GM12878 (cell line): ENCODE measurements around the gene MYL12B. TPM values are rescaled to one million over a fixed set of nuclear protein-coding genes. Genes with fewer than 3 reads are reported as not detected.

Experiments used
- ATF7 ChIP-seq: fragments of 450-650 bp; IDR thresholded peaks from 2 replicates; pipeline ENCODE4 v1.6.1; 2016; ENCODE audit warnings: low read depth, mild to moderate bottlenecking
- BCL3 ChIP-seq: IDR thresholded peaks from 2 replicates; pipeline ENCODE4 v1.6.1; 2011; ENCODE audit warnings: borderline replicate concordance, low read depth, mild to moderate bottlenecking, moderate library complexity, low read length; ENCODE audit not compliant: insufficient read depth, poor library complexity, severe bottlenecking
- BMI1 ChIP-seq: fragments of 450-650 bp; IDR thresholded peaks from 2 replicates; pipeline ENCODE4 v1.6.1; 2016; ENCODE audit warnings: mild to moderate bottlenecking, moderate library complexity, borderline replicate concordance
- CBFB ChIP-seq: IDR thresholded peaks from 2 replicates; pipeline ENCODE4 v1.6.1; 2016; ENCODE audit warnings: antibody characterized with exemption, low read depth
- CEBPB ChIP-seq, 2 experiments: fragments of 150-350 bp in 1 of 2; IDR thresholded peaks; 2 replicates each; pipeline ENCODE4 v1.6.1; 2012 to 2014; ENCODE audit warnings: low read depth in 2 of 2, low read length in 2 of 2, borderline replicate concordance in 1 of 2, inconsistent platforms in 1 of 2
- FOXM1 ChIP-seq: IDR thresholded peaks from 2 replicates; pipeline ENCODE4 v1.6.1; 2012; ENCODE audit warnings: low read depth, mild to moderate bottlenecking, inconsistent platforms, low read length, moderate library complexity
- GABPA ChIP-seq: IDR thresholded peaks from 2 replicates; pipeline ENCODE4 v1.6.1; 2014; ENCODE audit warnings: antibody characterized with exemption, low read depth, mild to moderate bottlenecking, inconsistent platforms
- GATAD2B ChIP-seq: fragments of 450-650 bp; conservative IDR thresholded peaks from 2 replicates; pipeline ENCODE4 v1.6.1; 2017; ENCODE audit warnings: low read depth, mild to moderate bottlenecking, moderate library complexity
- IKZF2 ChIP-seq, 2 experiments: fragments of 450-650 bp; IDR thresholded peaks; 2 replicates each; pipeline ENCODE4 v1.6.1; 2017; ENCODE audit warnings: mild to moderate bottlenecking in 2 of 2, moderate library complexity in 2 of 2
- JUNB ChIP-seq: IDR thresholded peaks from 2 replicates; pipeline ENCODE4 v1.6.1; 2016; ENCODE audit warnings: antibody characterized with exemption, mild to moderate bottlenecking
- KDM1A ChIP-seq: fragments of 200-600 bp; sonication (generic); IDR thresholded peaks from 2 replicates; pipeline ENCODE4 v1.6.1; 2016; ENCODE audit warnings: borderline replicate concordance
- MEF2B ChIP-seq: fragments of 450-650 bp; IDR thresholded peaks from 2 replicates; pipeline ENCODE4 v1.6.1; 2018; ENCODE audit warnings: mild to moderate bottlenecking, moderate library complexity; ENCODE audit not compliant: partially characterized antibody, poor library complexity, severe bottlenecking
- MLLT1 ChIP-seq: fragments of 450-650 bp; IDR thresholded peaks from 2 replicates; pipeline ENCODE4 v1.6.1; 2016; ENCODE audit warnings: mild to moderate bottlenecking
- MTA2 ChIP-seq: fragments of 450-650 bp; IDR thresholded peaks from 2 replicates; pipeline ENCODE4 v1.6.1; 2016; ENCODE audit warnings: low read depth, mild to moderate bottlenecking, moderate library complexity
- MYB ChIP-seq: fragments of 150-350 bp; IDR thresholded peaks from 2 replicates; pipeline ENCODE4 v1.6.1; 2014; ENCODE audit warnings: mild to moderate bottlenecking, low read depth, low read length, borderline replicate concordance
- NFIC ChIP-seq: IDR thresholded peaks from 2 replicates; pipeline ENCODE4 v1.6.1; 2012; ENCODE audit warnings: low read depth, mild to moderate bottlenecking, inconsistent platforms, low read length, moderate library complexity
- PML ChIP-seq: IDR thresholded peaks from 2 replicates; pipeline ENCODE4 v1.6.1; 2012; ENCODE audit warnings: low read length, inconsistent platforms
- RCOR1 ChIP-seq: conservative IDR thresholded peaks from 2 replicates; pipeline ENCODE4 v1.6.1; 2012; ENCODE audit warnings: low read depth, low read length, improper control_type of control experiment
- RELA ChIP-seq: fragments of 450-650 bp; IDR thresholded peaks from 2 replicates; pipeline ENCODE4 v1.8.0; 2014; ENCODE audit warnings: borderline replicate concordance; ENCODE audit not compliant: partially characterized antibody
- RUNX3 ChIP-seq: IDR thresholded peaks from 2 replicates; pipeline ENCODE4 v1.6.1; 2012; ENCODE audit warnings: low read length, inconsistent platforms
- SUZ12 ChIP-seq: fragments of 200-600 bp; sonication (generic); IDR thresholded peaks from one replicate; pipeline ENCODE4 v1.6.1; 2018; ENCODE audit warnings: antibody characterized with exemption, mild to moderate bottlenecking; ENCODE audit not compliant: unreplicated experiment
- USF1 ChIP-seq: IDR thresholded peaks from 2 replicates; pipeline ENCODE4 v1.6.1; 2011; ENCODE audit warnings: borderline replicate concordance, low read depth, mild to moderate bottlenecking, moderate library complexity, mixed read lengths, low read length; ENCODE audit not compliant: insufficient read depth; ENCODE audit errors: extremely low read length
- ZBTB4 ChIP-seq: fragments of 450-650 bp; formaldehyde crosslinking; IDR thresholded peaks from 2 replicates; pipeline ENCODE4 v1.4.0; 2022; ENCODE audit warnings: mild to moderate bottlenecking, moderate library complexity
- polyA plus RNA-seq, 11 experiments: library from polyadenylated mRNA; depleted of rRNA in 4 of 11; unstranded in 6 of 11; stranded (reverse) in 5 of 11; fragments of >200 nt; fragmentation: Nextera tagmentation in 4 of 11; fragmentation: Illumina TruSeq in 1 of 11; extraction: Ambion mirVana in 4 of 11; extraction: Trizol in 1 of 11; gene quantifications; 1 replicate in 1 of 11; 2 replicates in 10 of 11; pipeline versions ENCODE4 v1.2.1 to v1.2.3, GENCODE V29; 2011 to 2016; ENCODE audit warnings: inconsistent platforms in 2 of 11, missing spikeins in 2 of 11, low read depth in 1 of 11
- total RNA-seq, 4 experiments: library from RNA; depleted of rRNA in 3 of 4; stranded (reverse); fragments of >200 nt in 3 of 4; fragmentation: Illumina TruSeq in 1 of 4; extraction: Trizol in 1 of 4; gene quantifications; 2 replicates each; pipeline versions ENCODE4 v1.2.1 to v1.2.3, GENCODE V29; 2013 to 2021

Gene MYL12B
- total and polyA plus RNA-seq, 10 of the 15 experiments (the other 5 are each of a cell fraction or from before 2014, with no cell fraction given) = 179 to 739 (median 400) TPM

GRCh38 chr18:3319399-3319798 lies 57.5 kb downstream of the MYL12B start (continued):
- no peak for TF ChIP-seq ZBTB4 (CRISPR knock-in tag)
- no peak for TF ChIP-seq KDM1A
- no peak for TF ChIP-seq SUZ12
- TF ChIP-seq BCL3 = no peak
- no peak for TF ChIP-seq FOXM1
- TF ChIP-seq BMI1 = peak; percentile 54; the same call in 1 of the 2 replicates
- no peak for TF ChIP-seq CEBPB (IDR thresholded peaks at IDR 0.05; ENCODE audit: borderline replicate concordance in 1 of 2, low read depth in 2 of 2, low read length in 2 of 2)
- TF ChIP-seq RUNX3 = peak; percentile 88
- peak; percentile 90 for TF ChIP-seq JUNB
- no peak for TF ChIP-seq MYB
- no peak for TF ChIP-seq PML
- TF ChIP-seq RELA = no peak
- TF ChIP-seq MLLT1 = no peak
- TF ChIP-seq CBFB = 0 out of 2 replicates have a peak, but pooled peaks have one; percentile 31
- no peak for TF ChIP-seq USF1
- TF ChIP-seq GABPA = no peak
- TF ChIP-seq MEF2B = peak; percentile 37
- peak; percentile 68 to 77 for TF ChIP-seq IKZF2 (IDR thresholded peaks at IDR 0.05)
- TF ChIP-seq MTA2 = peak; percentile 94
- no peak for TF ChIP-seq RCOR1
- peak; percentile 52; the same call in 1 of the 2 replicates for TF ChIP-seq NFIC
- peak; percentile 40; the same call in 1 of the 2 replicates for TF ChIP-seq ATF7
- TF ChIP-seq GATAD2B = 0 out of 2 replicates have a peak, but pooled peaks have one; percentile 58
